Esophagus (tissue), 2 donors: ENCODE data around the gene BLOC1S3. TPM values are rescaled to one million over a fixed set of nuclear protein-coding genes. Genes with fewer than 3 reads are reported as not detected.

Experiments
- H3K27ac ChIP-seq, 2 donors: one replicate each; pipeline ENCODE4 v1.5.1; 2013; ENCODE audit warnings: low read depth in 2 of 2, mild to moderate bottlenecking in 2 of 2, inconsistent platforms in 1 of 2, low read length in 1 of 2, moderate library complexity in 1 of 2
- H3K27me3 ChIP-seq, 2 donors: one replicate each; pipeline ENCODE4 v1.6.1; 2013; ENCODE audit warnings: low read length in 2 of 2, control low read depth in 1 of 2, mild to moderate bottlenecking in 1 of 2; ENCODE audit not compliant: insufficient read depth in 2 of 2, control insufficient read depth in 1 of 2
- H3K36me3 ChIP-seq, 2 donors: one replicate each; pipeline ENCODE4 v1.6.1; 2013; ENCODE audit warnings: low read length in 1 of 2; ENCODE audit not compliant: control insufficient read depth in 2 of 2, insufficient read depth in 2 of 2
- H3K4me1 ChIP-seq, 2 donors: one replicate each; pipeline ENCODE4 v1.6.1; 2013; ENCODE audit warnings: low read length in 1 of 2; ENCODE audit not compliant: control insufficient read depth in 2 of 2, insufficient read depth in 2 of 2
- H3K4me3 ChIP-seq, 2 donors: one replicate each; pipeline ENCODE4 v1.5.1; 2013; ENCODE audit warnings: low read length in 2 of 2, mild to moderate bottlenecking in 2 of 2, low read depth in 1 of 2, moderate library complexity in 1 of 2
- H3K9me3 ChIP-seq, 2 donors: one replicate each; pipeline ENCODE4 v1.6.1; 2013; ENCODE audit warnings: mild to moderate bottlenecking in 2 of 2, low read depth in 1 of 2, low read length in 1 of 2, moderate library complexity in 1 of 2; ENCODE audit not compliant: control insufficient read depth in 2 of 2, insufficient read depth in 1 of 2
- whole genome bisulfite sequencing, 2 donors: extraction: QIAGEN DNeasy Blood & Tissue Kit; methylation state at CpG; one replicate each; pipeline ENCODE4 v1.1.7; 2013; 5-methylcytosine and 5-hydroxymethylcytosine counted together
- polyA plus RNA-seq, 2 donors: library from polyadenylated mRNA; stranded (reverse); fragments of 200-250 nt; gene quantifications; one replicate each; pipeline ENCODE4 v1.2.3, GENCODE V29; 2013
- donor health status: healthy with polysubstance abuse.
- donor health status: Bipolar disorder and iron deficiency.

The BLOC1S3 gene
- polyA plus RNA-seq, 2 donors = 2.2 to 3.1 TPM

GRCh38 chr19:45159971-45160324 is 18.6 kb upstream of the BLOC1S3 start:
- Histone ChIP-seq H3K4me1 (peaks cover 16 to 57% of the 10 kb centered on the region in 2 donors), H3K9me3 (no peaks in the 10 kb centered on the region), H3K36me3 (no peaks in the 10 kb centered on the region), H3K27ac (no peak overlapping the region), H3K4me3 (no peak overlapping the region), H3K27me3 (no peaks in the 10 kb centered on the region)
- 75 to 86% methylated on average over 10 of the region's 10 CpGs for WGBS, 2 donors

- 37 to 39% methylated on average over 28 to 29 of the region's 29 CpGs for WGBS, 2 donors
- H3K36me3 ChIP-seq = no peaks in the 10 kb centered on the region
- H3K4me3 ChIP-seq = peak within 1 kb of the TSS in 1 of 2 donors; percentile 7
- no peak within 1 kb of the TSS for H3K27ac ChIP-seq
- no peaks in the 10 kb centered on the region for H3K27me3 ChIP-seq
- no peaks in the 10 kb centered on the region for H3K9me3 ChIP-seq
- peaks cover 16 to 59% of the 10 kb centered on the region in 2 donors for H3K4me1 ChIP-seq
Measured at GRCh38 chr19:45160870-45161737, 17.5 kb upstream of the BLOC1S3 start, which contains the start of gene NKPD1. TSS of gene NKPD1 (minus strand) at chr19:45160982. CDS start at chr19:45160150, 832 bp downstream.

GRCh38 chr19:45161738-45162607 is 16.6 kb upstream of the BLOC1S3 start:
- H3K27ac ChIP-seq = peak overlapping the region in 1 of 2 donors; percentile 13
- H3K27me3 ChIP-seq = no peaks in the 10 kb centered on the region
- whole genome bisulfite sequencing, 2 donors = 33 to 42% methylated on average over 32 of the region's 32 CpGs
- H3K4me3 ChIP-seq = no peak overlapping the region
- no peaks in the 10 kb centered on the region for H3K9me3 ChIP-seq
- no peaks in the 10 kb centered on the region for H3K36me3 ChIP-seq
- H3K4me1 ChIP-seq = peaks cover 16 to 57% of the 10 kb centered on the region in 2 donors

GRCh38 chr19:45162608-45163143 is 15.9 kb upstream of the BLOC1S3 start:
- no peaks in the 10 kb centered on the region for H3K27me3 ChIP-seq
- no peaks in the 10 kb centered on the region for H3K36me3 ChIP-seq
- H3K9me3 ChIP-seq = no peaks in the 10 kb centered on the region
- 48 to 60% methylated on average over 18 of the region's 18 CpGs for WGBS, 2 donors
- H3K4me1 ChIP-seq = peaks cover 16 to 54% of the 10 kb centered on the region in 2 donors
- no peak overlapping the region for H3K4me3 ChIP-seq
- H3K27ac ChIP-seq = no peak overlapping the region

GRCh38 chr19:45163156-45163555 is 15.4 kb upstream of the BLOC1S3 start:
- H3K9me3 ChIP-seq = no peaks in the 10 kb centered on the region
- no peaks in the 10 kb centered on the region for H3K36me3 ChIP-seq
- no peak overlapping the region for H3K27ac ChIP-seq
- 51 to 68% methylated on average over 17 of the region's 17 CpGs for WGBS, 2 donors
- H3K4me1 ChIP-seq = peaks cover 16 to 54% of the 10 kb centered on the region in 2 donors
- no peak overlapping the region for H3K4me3 ChIP-seq
- no peaks in the 10 kb centered on the region for H3K27me3 ChIP-seq

GRCh38 chr19:45163751-45164460 is 14.7 kb upstream of the BLOC1S3 start:
- Histone ChIP-seq H3K4me1 (peaks cover 16 to 54% of the 10 kb centered on the region in 2 donors), H3K27me3 (no peaks in the 10 kb centered on the region), H3K27ac (no peak overlapping the region), H3K9me3 (no peaks in the 10 kb centered on the region), H3K4me3 (no peak overlapping the region), H3K36me3 (no peaks in the 10 kb centered on the region)
- WGBS, 2 donors = 65% methylated on average over 15 of the region's 15 CpGs

GRCh38 chr19:45164577-45165335 is 13.8 kb upstream of the BLOC1S3 start:
- Histone ChIP-seq H3K4me1 (peaks cover 16 to 54% of the 10 kb centered on the region in 2 donors), H3K4me3 (no peak overlapping the region), H3K27me3 (no peaks in the 10 kb centered on the region), H3K9me3 (no peaks in the 10 kb centered on the region), H3K36me3 (no peaks in the 10 kb centered on the region), H3K27ac (no peak overlapping the region)
- 19 to 27% methylated on average over 24 to 27 of the region's 27 CpGs for WGBS, 2 donors

DNA sequence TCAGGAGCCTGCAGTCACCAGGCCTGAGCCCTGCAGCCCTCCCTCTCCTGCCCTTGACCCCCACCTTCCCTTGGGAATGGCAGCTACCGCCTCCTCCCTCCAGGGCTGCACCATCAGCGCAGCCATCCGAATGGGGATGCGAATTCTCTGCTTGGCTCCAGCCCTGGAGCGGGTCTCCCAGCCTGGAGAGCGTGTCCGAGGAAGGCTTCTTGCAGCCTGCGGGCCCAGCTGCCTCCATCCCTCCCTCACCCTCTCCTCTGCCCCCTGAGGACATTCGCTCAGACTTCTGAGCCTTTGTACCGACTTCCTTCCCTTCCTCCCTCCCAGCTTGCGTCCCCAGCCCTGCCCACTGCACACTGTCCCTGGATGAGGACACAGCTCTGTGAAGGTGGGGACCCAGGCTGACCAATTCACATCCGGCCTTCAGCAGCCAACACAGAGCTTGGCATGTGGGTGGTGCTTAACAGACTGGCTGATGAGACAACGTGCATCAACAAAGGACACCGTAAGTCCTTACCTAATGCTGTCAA is 11.8 kb upstream of the BLOC1S3 start:
- no peaks in the 10 kb centered on the region for H3K9me3 ChIP-seq
- peaks cover 9 to 43% of the 10 kb centered on the region in 2 donors for H3K4me1 ChIP-seq
- H3K27ac ChIP-seq = no peak overlapping the region
- no peaks in the 10 kb centered on the region for H3K27me3 ChIP-seq
- H3K4me3 ChIP-seq = no peak overlapping the region
- H3K36me3 ChIP-seq = no peaks in the 10 kb centered on the region
- 56 to 71% methylated on average over 14 of the region's 14 CpGs for WGBS, 2 donors
